Stimulated activated CD4-positive, alpha-beta T cell treated with anti-CD3 and anti-CD28 coated beads, Interleukin-12 subunit alpha, Interleukin-12 subunit beta, amount 100 ng/mL, for 24 hours (primary cell): ENCODE measurements around the gene RPS8.
A peak's percentile ranks its signal among the peaks of the same experiment; 100 is the strongest.
"Not testable (repeated sequence)": the region's sequence is repeated elsewhere in the genome, so short reads cannot be mapped to it uniquely, and the experiment has no call there.

Experiments used
- DNase-seq, 2 experiments: peaks; one replicate each; pipeline ENCODE4 v3.0.0-alpha.2; 2020; ENCODE audit warnings: low read depth in 2 of 2

The RPS8 gene

GRCh38 chr1:44803062-44803311 lies 27.6 kb downstream of the RPS8 start:
- no peak for DNase-seq

GRCh38 chr1:44803312-44804095 lies 28.2 kb downstream of the RPS8 start:
- DNase-seq, result no peak

GRCh38 chr1:44805311-44806024 lies 30.1 kb downstream of the RPS8 start:
- DNase-seq, result no peak

GRCh38 chr1:44806025-44806703 lies 30.8 kb downstream of the RPS8 start:
- DNase-seq, result no peak

GRCh38 chr1:44806704-44807363 lies 31.5 kb downstream of the RPS8 start, which contains the start of gene DYNLT4:
TSS of gene DYNLT4 (minus strand) at chr1:44807351. CDS start at chr1:44806668, 683 bp downstream.
- no peak for DNase-seq

- DNase-seq, result peak; percentile 78 to 91
Observed at GRCh38 chr1:44807364-44808062, 32.2 kb downstream of the RPS8 start.

- DNase-seq, result peak; percentile 70 to 74
Observed at GRCh38 chr1:44808063-44808937, 33.0 kb downstream of the RPS8 start, which contains the start of gene BTBD19. TSS of gene BTBD19 (plus strand) at chr1:44808523. CDS start at chr1:44808821, 298 bp downstream.

- DNase-seq, result peak; percentile 76 to 85
Observed at GRCh38 chr1:44808938-44809917, 33.9 kb downstream of the RPS8 start.

GRCh38 chr1:44810101-44810761 lies 34.9 kb downstream of the RPS8 start:
- DNase-seq, result no peak

- DNase-seq, result not testable (repeated sequence)
Observed at GRCh38 chr1:44810762-44811105, 35.4 kb downstream of the RPS8 start.

- DNase-seq, result no peak
Observed at GRCh38 chr1:44811234-44811633, 35.9 kb downstream of the RPS8 start.

GRCh38 chr1:44812822-44813543 lies 37.6 kb downstream of the RPS8 start:
- no peak for DNase-seq

GRCh38 chr1:44815926-44816325 lies 40.6 kb downstream of the RPS8 start:
- not testable (repeated sequence) for DNase-seq

GRCh38 chr1:44817307-44817706 lies 42.0 kb downstream of the RPS8 start:
- DNase-seq, result no peak

- DNase-seq, result no peak
Observed at GRCh38 chr1:44817771-44818495, 42.6 kb downstream of the RPS8 start.

- no peak for DNase-seq
Observed at GRCh38 chr1:44819196-44819607, 43.9 kb downstream of the RPS8 start.

GRCh38 chr1:44819608-44820327 lies 44.4 kb downstream of the RPS8 start:
- DNase-seq, result peak; percentile 77 to 79
